GM21576 (cell line): Measurements from ENCODE around the gene NEK4.
"Not testable (repeated sequence)": the region's sequence is repeated elsewhere in the genome, so short reads cannot be mapped to it uniquely, and the experiment has no call there.

Experiments
- ATAC-seq: cut with Tn5 transposase; IDR thresholded peaks from one replicate; pipeline ENCODE4 v1.9.1; 2021; ENCODE audit warnings: mild to moderate bottlenecking, moderate library complexity; ENCODE audit not compliant: unreplicated experiment

Gene NEK4

GRCh38 chr3:52743152-52743551, 27.6 kb downstream of the NEK4 start:
- no peak for ATAC-seq

- ATAC-seq: no peak
These were observed 28.2 kb downstream of the NEK4 start for GRCh38 chr3:52742418-52743041.

GRCh38 chr3:52739730-52740129, 31.0 kb downstream of the NEK4 start:
- ATAC-seq: no peak

- no peak for ATAC-seq
These were observed 37.4 kb downstream of the NEK4 start for GRCh38 chr3:52733256-52733891.

GRCh38 chr3:52731590-52731989, 39.1 kb downstream of the NEK4 start:
- ATAC-seq: no peak

GRCh38 chr3:52730681-52731080, 40.1 kb downstream of the NEK4 start:
- ATAC-seq: no peak

GRCh38 chr3:52728753-52729152, 42.0 kb downstream of the NEK4 start:
- not testable (repeated sequence) for ATAC-seq

- ATAC-seq: no peak
These were observed 46.2 kb downstream of the NEK4 start for GRCh38 chr3:52724511-52724910.

GRCh38 chr3:52723935-52724334, 46.8 kb downstream of the NEK4 start:
- no peak for ATAC-seq

GRCh38 chr3:52722491-52722890, 48.2 kb downstream of the NEK4 start:
- ATAC-seq: no peak

- ATAC-seq: no peak
These were observed 49.1 kb downstream of the NEK4 start for GRCh38 chr3:52721730-52722008.

GRCh38 chr3:52721002-52721729, 49.6 kb downstream of the NEK4 start:
- peak; percentile 62 for ATAC-seq

GRCh38 chr3:52719618-52720017, 51.1 kb downstream of the NEK4 start:
- ATAC-seq: no peak

GRCh38 chr3:52715714-52716305, 54.9 kb downstream of the NEK4 start:
- no peak for ATAC-seq

GRCh38 chr3:52714335-52715302, 56.1 kb downstream of the NEK4 start:
- no peak for ATAC-seq

GRCh38 chr3:52712291-52713212, 58.2 kb downstream of the NEK4 start:
- ATAC-seq: no peak

- no peak for ATAC-seq
These were observed 60.2 kb downstream of the NEK4 start for GRCh38 chr3:52710512-52710911.

GRCh38 chr3:52707585-52707984, 63.2 kb downstream of the NEK4 start:
- ATAC-seq: no peak
